HEK293T (cell line): ENCODE results near the gene CFAP410.

ENCODE experiments used
- BHLHE40 ChIP-seq: fragments of 450-650 bp; IDR thresholded peaks from 2 replicates; pipeline ENCODE4 v1.6.1; 2016; ENCODE audit warnings: mild to moderate bottlenecking, moderate library complexity, borderline replicate concordance
- FOXM1 ChIP-seq: fragments of 450-650 bp; IDR thresholded peaks from 2 replicates; pipeline ENCODE4 v1.6.1; 2017; ENCODE audit warnings: mild to moderate bottlenecking, borderline replicate concordance
- NFRKB ChIP-seq: fragments of 450-650 bp; IDR thresholded peaks from 2 replicates; pipeline ENCODE4 v1.6.1; 2016; ENCODE audit warnings: mild to moderate bottlenecking, moderate library complexity
- SUZ12 ChIP-seq: fragments of 450-650 bp; IDR thresholded peaks from 2 replicates; pipeline ENCODE4 v1.6.1; 2016; ENCODE audit warnings: mild to moderate bottlenecking
- ZNF384 ChIP-seq: fragments of 450-650 bp; IDR thresholded peaks from 2 replicates; pipeline ENCODE4 v1.6.1; 2016

DNA sequence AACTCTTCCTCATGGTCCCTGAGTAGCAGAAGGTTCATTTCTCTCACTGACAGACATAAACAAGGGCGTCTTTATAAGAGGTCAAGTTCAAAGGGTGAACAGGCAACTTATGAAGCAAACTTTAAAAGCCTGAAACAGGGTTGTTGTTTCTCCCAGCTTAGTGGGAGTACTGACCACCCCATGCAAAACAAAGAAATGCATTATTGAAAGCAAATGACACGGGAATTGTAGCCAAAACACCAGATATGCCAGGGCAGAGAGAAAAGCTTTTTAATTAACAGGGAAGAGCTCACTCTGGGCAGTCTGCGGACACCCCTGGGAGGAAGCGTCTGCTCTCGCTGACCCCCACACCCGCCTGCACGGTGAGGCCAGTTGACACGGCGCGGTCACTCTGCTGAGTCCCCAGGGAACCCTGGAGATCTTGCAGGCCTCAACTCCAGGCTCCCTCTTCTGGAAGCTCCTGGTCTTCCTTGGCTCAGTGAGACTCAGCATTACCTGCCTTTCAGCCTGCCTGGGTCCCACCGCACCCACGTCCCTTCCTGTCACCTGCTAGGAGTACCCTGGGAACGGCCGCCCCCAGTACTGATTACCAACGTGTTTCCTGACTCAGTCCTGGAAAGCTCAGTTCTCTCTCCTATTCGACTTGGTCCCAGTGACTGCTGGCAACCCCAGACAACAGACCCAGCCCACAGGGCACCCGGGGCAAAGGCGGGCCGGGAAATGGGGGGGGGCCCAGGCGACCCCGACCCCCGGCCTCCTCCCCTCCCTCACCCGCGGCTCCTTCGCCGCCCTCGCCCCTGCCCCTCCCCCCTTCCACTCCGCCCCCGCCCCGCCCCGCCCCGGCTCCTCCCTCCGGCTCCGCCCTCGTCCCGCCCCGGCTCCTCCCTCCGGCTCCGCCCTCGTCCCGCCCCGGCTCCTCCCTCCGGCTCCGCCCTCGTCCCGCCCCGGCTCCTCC, 972 bp downstream of the CFAP410 start:
- no peak for TF ChIP-seq NFRKB
- no peak for TF ChIP-seq ZNF384
- no peak for TF ChIP-seq BHLHE40
- no peak for TF ChIP-seq SUZ12
- TF ChIP-seq FOXM1 = no peak
